NOMO-1 treated with DMSO at 0.1 percent for 48 hours (cell line): ENCODE measurements around the gene SGCD.

ENCODE experiments used
- DNase-seq: peaks from one replicate; lab custom pipeline; 2025; ENCODE audit not compliant: unreplicated experiment; lab: John Stamatoyannopoulos, UW

SGCD gene

GRCh38 chr5:156498226-156498980 is 171.4 kb downstream of the SGCD start:
- DNase-seq, result no peak

DNA sequence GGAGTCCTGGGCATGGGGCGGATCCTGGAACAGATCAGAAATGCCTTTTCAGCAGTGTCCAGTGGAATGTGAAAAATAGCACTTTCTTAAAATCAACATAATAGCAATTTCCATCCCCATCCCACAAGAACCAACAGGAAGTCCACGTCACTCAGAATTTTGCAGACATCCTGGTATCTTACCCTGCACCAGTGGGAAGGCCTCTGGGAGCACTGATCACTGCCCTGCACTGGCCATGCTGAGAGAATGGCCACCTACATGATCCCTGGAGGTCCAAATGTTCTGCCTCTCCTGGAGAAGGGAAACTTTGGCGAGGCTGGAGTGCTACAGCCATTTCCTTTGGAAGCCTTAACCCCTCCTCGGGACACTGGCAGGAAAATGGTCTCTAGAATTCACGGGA is 173.8 kb downstream of the SGCD start:
- DNase-seq, result no peak

- DNase-seq, result no peak
These were observed 178.1 kb downstream of the SGCD start for GRCh38 chr5:156505101-156505500.

GRCh38 chr5:156513123-156513815 is 186.3 kb downstream of the SGCD start:
- peak; percentile 90 for DNase-seq

DNA sequence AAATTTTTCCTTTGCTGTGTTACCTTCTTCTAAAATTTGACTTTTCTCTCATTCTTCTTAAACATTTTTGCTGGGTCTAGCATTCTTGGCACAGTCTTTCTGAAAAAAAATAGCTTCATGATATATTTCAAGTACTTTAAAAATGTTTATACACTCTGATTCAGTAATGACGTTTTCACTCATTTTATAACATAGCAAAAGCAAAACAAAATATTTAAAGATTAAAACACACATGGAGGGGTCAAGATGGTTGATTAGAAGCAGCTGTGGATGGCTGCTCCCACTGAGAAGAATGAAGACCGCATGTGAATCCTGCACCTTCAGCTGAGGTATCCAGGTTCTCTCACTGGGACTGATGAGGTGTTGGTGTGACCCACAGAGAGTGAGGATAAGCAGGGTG is 188.2 kb downstream of the SGCD start:
- DNase-seq, result no peak

DNA sequence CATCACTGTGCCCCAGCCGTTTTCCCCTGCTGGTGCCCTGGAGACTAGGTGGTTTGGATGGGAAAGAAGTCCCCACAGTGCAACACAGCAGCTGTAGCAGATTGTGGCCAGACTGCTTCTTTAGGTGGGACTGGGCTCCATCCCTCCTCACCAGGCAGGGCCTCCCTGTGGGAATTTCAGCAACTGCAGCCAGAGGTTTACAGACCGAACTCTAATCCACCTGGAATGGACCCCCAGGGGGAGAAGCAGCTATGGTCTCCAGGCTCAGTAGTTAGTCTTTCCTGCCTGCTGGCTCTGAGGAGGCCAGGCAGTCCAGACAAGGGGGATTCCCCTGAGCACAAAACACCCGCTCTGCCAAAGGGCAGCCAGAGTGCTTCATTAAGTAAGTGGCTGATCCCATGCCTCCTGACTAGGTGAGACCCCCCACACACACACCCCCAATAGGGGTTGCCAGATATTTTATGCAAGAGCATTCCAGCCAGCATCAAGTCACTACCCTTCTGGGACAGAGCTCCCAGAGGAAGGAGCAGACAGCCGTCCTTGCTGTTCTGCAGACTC is 188.9 kb downstream of the SGCD start:
- DNase-seq, result no peak

- DNase-seq, result no peak
These were observed 195.9 kb downstream of the SGCD start for GRCh38 chr5:156522651-156523529.

DNA sequence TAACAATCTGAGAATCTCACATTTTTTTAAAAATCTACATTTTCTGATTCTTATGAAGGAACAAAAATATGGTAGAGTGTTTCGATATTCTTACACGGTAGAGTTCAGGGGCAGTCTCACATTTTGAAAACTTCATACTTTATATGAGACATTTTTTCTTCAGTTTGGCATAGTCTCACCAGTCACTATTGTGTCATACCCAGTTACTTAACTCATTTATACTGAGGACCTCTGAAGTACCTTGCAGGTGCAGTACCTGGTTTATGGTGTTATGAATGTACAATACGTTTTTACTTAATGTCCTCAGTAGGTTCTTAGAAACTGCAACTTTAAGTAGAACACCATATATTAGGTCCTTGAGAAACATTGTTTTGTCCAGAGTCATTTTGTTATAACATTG is 196.6 kb downstream of the SGCD start:
- DNase-seq, result no peak

DNA sequence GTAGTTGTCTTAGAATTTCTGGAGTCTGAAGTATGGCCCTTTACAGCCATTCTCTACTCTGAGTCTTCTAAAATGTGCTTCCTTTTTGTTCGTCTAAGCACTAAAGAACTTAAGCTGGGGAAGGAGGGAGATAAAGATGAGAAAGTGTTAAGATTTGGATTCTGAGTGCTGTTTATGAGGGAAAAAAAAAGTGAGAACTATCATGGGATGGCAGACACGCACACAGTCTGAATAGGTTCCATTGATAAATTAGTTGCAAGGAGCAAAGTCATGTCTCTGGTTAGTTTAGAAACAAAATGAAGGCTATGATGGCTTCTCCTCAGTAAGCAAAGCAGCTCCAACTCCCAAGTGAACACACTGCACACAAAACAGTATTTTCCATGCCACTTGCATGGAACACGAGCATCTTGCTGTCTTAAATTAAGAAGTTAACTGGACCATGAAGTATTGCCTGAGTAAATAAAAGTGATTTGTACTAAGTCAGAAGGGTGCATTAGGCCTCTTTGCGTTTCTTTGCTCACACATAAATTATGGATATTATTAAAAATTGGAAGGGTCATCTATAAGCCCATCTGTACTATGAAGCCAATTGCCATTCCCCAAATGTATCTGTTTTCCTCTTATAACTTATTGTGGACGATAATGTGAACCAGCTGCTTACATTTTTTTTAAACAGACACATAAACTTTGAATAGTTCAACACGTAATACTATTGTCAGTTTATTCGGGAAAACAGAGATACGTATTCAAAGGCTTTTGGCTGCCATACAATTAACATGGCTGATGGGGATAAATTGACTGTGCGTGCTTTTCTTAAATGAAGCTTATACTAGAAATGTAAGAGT is 199.3 kb downstream of the SGCD start:
- DNase-seq, result no peak

DNA sequence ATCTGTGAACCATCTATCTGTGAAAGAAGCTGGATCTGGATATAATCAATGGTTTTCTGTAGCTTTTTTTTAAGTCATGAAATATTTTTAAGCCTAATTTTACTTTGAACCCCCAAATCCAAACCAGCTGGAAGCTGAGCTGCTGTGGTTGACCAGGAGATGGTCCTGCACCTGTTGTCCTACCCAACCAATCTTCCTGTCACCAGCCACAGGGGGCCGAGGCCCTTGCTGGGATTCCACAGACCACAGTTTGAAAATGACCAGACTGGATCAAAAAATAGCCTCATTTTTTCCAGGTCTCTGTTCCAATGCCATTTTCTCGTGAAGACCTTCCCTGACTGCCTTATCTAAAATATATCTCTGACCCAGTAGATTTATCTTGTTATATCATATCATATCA is 200.6 kb downstream of the SGCD start:
- no peak for DNase-seq

- DNase-seq, result no peak
These were observed 201.7 kb downstream of the SGCD start for GRCh38 chr5:156528673-156529072.

GRCh38 chr5:156529892-156530291 is 202.9 kb downstream of the SGCD start:
- peak; percentile 88 for DNase-seq

GRCh38 chr5:156531199-156531598 is 204.2 kb downstream of the SGCD start:
- DNase-seq, result no peak

DNA sequence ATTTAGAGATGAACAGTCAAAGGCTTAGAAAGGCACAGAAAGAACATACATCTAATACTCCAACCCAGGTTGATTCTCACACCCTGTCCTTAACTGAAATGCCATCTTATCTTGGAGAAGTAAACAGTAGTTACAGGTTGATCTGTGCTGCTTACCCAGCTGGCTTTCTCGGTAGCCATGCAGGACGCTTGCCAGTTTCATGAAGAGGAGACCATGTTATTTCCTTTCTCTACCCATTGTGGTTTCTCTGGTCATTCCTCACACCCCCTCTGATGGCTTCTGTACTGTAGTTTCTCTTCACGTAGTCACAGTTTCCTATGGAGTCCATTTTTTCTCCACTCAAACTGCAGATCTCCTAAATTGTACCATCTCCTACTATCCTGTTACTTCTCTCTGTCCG is 206.0 kb downstream of the SGCD start:
- DNase-seq, result no peak

DNA sequence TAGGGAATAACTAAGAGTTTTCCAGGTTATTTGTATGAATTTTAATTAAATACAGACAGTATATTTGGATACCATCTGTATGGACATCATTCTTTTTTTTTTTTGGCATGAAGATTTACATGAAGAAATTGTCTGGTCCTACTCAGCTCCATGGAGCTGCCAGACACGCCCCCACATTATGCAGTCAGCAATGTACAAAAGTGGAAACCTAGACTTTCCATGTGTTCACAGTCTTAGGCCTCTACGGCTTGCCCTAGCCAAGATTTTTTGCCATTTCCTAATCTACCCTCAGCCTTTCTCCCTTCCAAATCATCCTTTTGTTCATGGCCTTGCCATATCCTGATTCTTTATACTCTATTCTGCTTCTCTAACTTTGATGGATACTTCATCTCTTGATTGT is 207.1 kb downstream of the SGCD start:
- DNase-seq, result no peak

DNA sequence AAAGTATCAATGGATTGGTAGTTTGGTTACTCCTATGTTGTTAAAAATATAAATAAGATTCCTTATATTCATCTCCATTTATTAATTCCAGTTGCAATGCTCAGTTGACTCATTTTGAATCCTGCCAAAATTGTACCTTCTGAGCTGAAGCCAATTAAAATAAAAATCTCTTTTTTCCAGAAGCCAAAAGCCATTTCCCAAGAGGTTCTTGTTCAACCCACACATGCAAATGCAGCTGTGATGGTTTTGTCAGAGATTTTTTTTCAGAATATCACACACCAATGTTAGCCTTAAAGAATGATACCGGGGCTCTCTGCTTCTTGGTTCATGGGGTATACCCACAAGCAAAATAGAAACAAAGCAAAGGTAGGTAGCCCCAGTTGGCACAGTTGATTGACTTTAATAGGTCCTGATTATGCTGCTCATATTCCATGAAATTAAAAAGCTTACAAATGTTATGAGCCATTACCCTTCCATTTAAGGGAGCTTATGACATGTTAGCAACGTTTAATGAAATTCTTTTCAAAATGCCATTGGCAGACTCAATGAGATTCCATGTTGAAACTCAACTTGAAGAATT is 208.0 kb downstream of the SGCD start:
- DNase-seq, result no peak

DNA sequence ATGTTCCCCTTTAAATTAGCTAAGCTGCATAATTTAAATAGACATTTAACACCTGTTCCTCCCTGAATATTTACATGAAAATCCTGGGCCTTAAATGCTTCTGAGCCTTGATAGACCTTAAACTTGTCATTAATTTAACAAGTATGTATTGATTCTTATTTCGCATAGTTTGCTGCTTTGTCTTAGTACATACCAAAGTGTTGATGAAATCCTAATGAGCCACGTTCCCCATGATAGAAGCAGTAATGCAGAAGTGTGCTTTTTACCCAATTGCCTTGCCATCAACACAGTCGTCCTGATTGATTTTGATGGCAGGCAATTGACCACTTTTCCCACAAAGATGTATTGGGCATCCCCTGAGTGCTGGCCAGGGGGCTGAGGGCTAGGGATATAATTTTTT is 213.5 kb downstream of the SGCD start:
- DNase-seq, result no peak

DNA sequence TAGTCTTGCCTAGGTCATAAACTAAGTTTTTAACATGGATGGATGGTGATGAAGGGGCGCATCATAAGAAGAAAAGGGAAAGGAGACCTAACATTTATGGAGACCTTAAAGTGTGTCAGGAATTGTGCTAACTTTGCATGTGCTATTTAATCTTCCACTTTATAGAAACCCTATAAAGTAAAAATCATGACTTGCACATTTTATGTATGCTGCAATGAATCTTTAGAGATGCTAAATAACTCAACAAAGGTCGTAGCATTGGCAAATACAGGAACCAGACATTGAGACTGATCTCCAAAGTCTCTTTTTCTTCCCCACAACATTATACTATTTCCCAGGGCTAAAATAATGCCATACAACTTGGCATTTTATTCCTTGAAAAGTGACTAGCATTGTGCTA is 214.6 kb downstream of the SGCD start:
- DNase-seq, result no peak

- DNase-seq, result no peak
These were observed 216.6 kb downstream of the SGCD start for GRCh38 chr5:156543348-156544145.
